GM21529 (cell line): ENCODE measurements around the gene CYB5D1.
A peak's percentile ranks its signal among the peaks of the same experiment; 100 is the strongest.

Experiments
- ATAC-seq: cut with Tn5 transposase; IDR thresholded peaks from one replicate; pipeline ENCODE4 v1.9.1; 2021; ENCODE audit not compliant: unreplicated experiment

Gene CYB5D1

GRCh38 chr17:7844292-7845154, 13.3 kb upstream of the CYB5D1 start:
- peak; percentile 34 for ATAC-seq

- ATAC-seq: no peak
Observed at GRCh38 chr17:7845359-7846062, 12.3 kb upstream of the CYB5D1 start.

- no peak for ATAC-seq
Observed at GRCh38 chr17:7846063-7846735, 11.6 kb upstream of the CYB5D1 start.

- no peak for ATAC-seq
Observed at GRCh38 chr17:7846765-7847661, 10.8 kb upstream of the CYB5D1 start.

- ATAC-seq: no peak
Observed at GRCh38 chr17:7848131-7848579, 9.6 kb upstream of the CYB5D1 start.

GRCh38 chr17:7848739-7849129, 9.1 kb upstream of the CYB5D1 start:
- ATAC-seq: no peak

- no peak for ATAC-seq
Observed at GRCh38 chr17:7849130-7849750, 8.6 kb upstream of the CYB5D1 start.

GRCh38 chr17:7849751-7850504, 7.9 kb upstream of the CYB5D1 start:
- ATAC-seq: no peak

GRCh38 chr17:7850701-7851437, 6.9 kb upstream of the CYB5D1 start:
- no peak for ATAC-seq

- ATAC-seq: peak; percentile 69
Observed at GRCh38 chr17:7851438-7852261, 6.2 kb upstream of the CYB5D1 start.

- no peak for ATAC-seq
Observed at GRCh38 chr17:7852262-7852670, 5.5 kb upstream of the CYB5D1 start.

GRCh38 chr17:7852919-7853690, 4.7 kb upstream of the CYB5D1 start:
- no peak for ATAC-seq

GRCh38 chr17:7853691-7854038, 4.1 kb upstream of the CYB5D1 start:
- no peak for ATAC-seq

GRCh38 chr17:7854078-7854777, 3.6 kb upstream of the CYB5D1 start:
- ATAC-seq: no peak

- no peak for ATAC-seq
Observed at GRCh38 chr17:7854851-7855659, 2.7 kb upstream of the CYB5D1 start, which contains the start of gene TMEM88. Gene TMEM88, plus strand, starts transcription at chr17:7855066. Its CDS starts 9 bp downstream, at chr17:7855075.

GRCh38 chr17:7855660-7856010, 2.2 kb upstream of the CYB5D1 start:
- no peak for ATAC-seq
